Lung (tissue), 12 donors: Measurements from ENCODE around the gene TRANK1. TPM values are rescaled to one million over a fixed set of nuclear protein-coding genes. Genes with fewer than 3 reads are reported as not detected.

ENCODE experiments used
- ATAC-seq: fragments of 200-7000 bp; cut with Tn5 transposase; one replicate; pipeline ENCODE4 v1.9.1; 2020; ENCODE audit warnings: moderate number of reproducible peaks; ENCODE audit not compliant: insufficient read depth, low FRiP score
- DNase-seq, 3 donors: peaks; one replicate each; pipeline ENCODE4 v3.0.0-alpha.2; 2013 to 2017
- H3K27ac ChIP-seq, 2 donors: one replicate each; pipeline ENCODE4 v1.5.1; 2013; ENCODE audit warnings: mild to moderate bottlenecking in 2 of 2, moderate library complexity in 2 of 2, control low read depth in 1 of 2, inconsistent platforms in 1 of 2, low read depth in 1 of 2, low read length in 1 of 2
- H3K27me3 ChIP-seq, 3 donors: one replicate each; pipeline ENCODE4 v1.5.1; 2013; ENCODE audit warnings: low read length in 2 of 3; ENCODE audit not compliant: control insufficient read depth in 3 of 3, insufficient read depth in 3 of 3
- H3K36me3 ChIP-seq, 4 donors: one replicate each; pipeline ENCODE4 v1.5.1; 2013; ENCODE audit warnings: low read length in 4 of 4, mild to moderate bottlenecking in 1 of 4, moderate library complexity in 1 of 4; ENCODE audit not compliant: control insufficient read depth in 4 of 4, insufficient read depth in 4 of 4
- H3K4me1 ChIP-seq, 5 donors: one replicate each; pipeline ENCODE4 v1.5.1; 2013; ENCODE audit warnings: low read length in 5 of 5, mild to moderate bottlenecking in 2 of 5, moderate library complexity in 1 of 5; ENCODE audit not compliant: control insufficient read depth in 5 of 5, insufficient read depth in 5 of 5
- H3K4me3 ChIP-seq: one replicate; pipeline ENCODE4 v1.5.1; 2013; ENCODE audit warnings: mild to moderate bottlenecking, control low read depth, moderate library complexity
- H3K9ac ChIP-seq, 2 donors: one replicate each; pipeline ENCODE4 v1.5.1; 2013; ENCODE audit warnings: low read length in 2 of 2, control low read depth in 1 of 2; ENCODE audit not compliant: insufficient read depth in 1 of 2
- H3K9me3 ChIP-seq, 4 donors: one replicate each; pipeline ENCODE4 v1.5.1; 2013; ENCODE audit warnings: low read length in 3 of 4, mild to moderate bottlenecking in 1 of 4, moderate library complexity in 1 of 4; ENCODE audit not compliant: control insufficient read depth in 4 of 4, insufficient read depth in 3 of 4
- WGBS, 2 donors: extraction: QIAGEN DNeasy Blood & Tissue Kit; methylation state at CpG; one replicate each; pipeline ENCODE4 v1.1.7; 2013; 5-methylcytosine and 5-hydroxymethylcytosine counted together
- polyA plus RNA-seq, 2 donors: library from polyadenylated mRNA; stranded (reverse); fragments of 200-250 nt; gene quantifications; one replicate each; pipeline ENCODE4 v1.2.1, GENCODE V29; 2013
- total RNA-seq, 2 donors: library from RNA; depleted of rRNA in 1 of 2; stranded (reverse); fragments of >200 nt in 1 of 2; gene quantifications; one replicate each; pipeline ENCODE4 v1.2.1, GENCODE V29; 2014 to 2021
- TF ChIP-seq, protein P1 (sequence below): IDR thresholded peaks from 2 replicates; pipeline ENCODE4 v1.5.1; 2012; ENCODE audit warnings: mild to moderate bottlenecking; ENCODE audit errors: control extremely low read depth, extremely low read depth
- donor health status: control.
- donor health status: control.
- donor health status: Bipolar disorder and iron deficiency.
- donor health status: healthy.
- donor health status: DM: yes; HTN: yes; CAD: no.

The TRANK1 gene
- total and polyA plus RNA-seq, 4 donors: 4.3 to 34.3 (median 15.1) TPM

DNA sequence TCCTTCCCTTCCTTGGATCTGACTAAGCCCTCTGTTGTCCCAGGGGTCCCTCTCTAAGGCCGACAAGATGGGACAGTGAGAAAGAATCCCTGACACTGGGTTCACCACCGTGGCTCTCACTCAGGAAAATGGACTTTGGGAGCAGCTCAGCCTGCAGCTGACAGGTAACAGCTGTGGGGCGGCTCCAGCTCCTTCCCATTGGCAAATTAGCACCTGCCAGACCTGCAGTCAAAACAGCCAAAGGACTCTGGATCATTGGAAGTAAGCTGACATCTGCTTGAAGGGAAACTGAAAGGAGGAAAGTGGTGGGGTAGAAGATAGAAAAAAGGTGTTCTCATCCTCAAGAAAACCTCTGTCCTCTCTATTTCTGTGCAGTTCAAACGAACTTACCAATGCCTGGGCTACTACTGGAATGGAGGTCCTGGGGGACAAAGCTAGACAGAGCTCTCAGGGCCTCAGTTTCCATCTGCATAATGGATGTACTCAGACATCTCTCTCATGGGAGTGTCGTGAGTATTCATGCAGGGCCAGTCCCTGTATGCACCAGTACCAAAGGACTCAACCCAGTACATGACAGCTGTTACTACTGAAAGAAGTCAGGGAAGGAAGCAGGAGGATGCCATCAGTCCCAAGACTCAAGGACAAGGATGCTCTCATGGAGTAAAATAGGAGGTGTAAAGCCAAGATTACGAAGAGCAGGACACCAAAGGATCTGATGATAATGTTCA, 126.9 kb downstream of the TRANK1 start:
- ATAC-seq: no peak
- no peak for DNase-seq
- Histone ChIP-seq H3K4me1 (peaks cover 0 to 5% (median 0%) of the 10 kb centered on the region in 5 donors), H3K9ac (no peak overlapping the region), H3K9me3 (peaks cover 0 to 2% (median 0%) of the 10 kb centered on the region in 4 donors), H3K27me3 (no peaks in the 10 kb centered on the region), H3K4me3 (no peak overlapping the region), H3K27ac (no peak overlapping the region), H3K36me3 (no peaks in the 10 kb centered on the region)
- WGBS, 2 donors: 81 to 85% methylated on average over 6 of the region's 6 CpGs
- TF ChIP-seq, protein P1, sequence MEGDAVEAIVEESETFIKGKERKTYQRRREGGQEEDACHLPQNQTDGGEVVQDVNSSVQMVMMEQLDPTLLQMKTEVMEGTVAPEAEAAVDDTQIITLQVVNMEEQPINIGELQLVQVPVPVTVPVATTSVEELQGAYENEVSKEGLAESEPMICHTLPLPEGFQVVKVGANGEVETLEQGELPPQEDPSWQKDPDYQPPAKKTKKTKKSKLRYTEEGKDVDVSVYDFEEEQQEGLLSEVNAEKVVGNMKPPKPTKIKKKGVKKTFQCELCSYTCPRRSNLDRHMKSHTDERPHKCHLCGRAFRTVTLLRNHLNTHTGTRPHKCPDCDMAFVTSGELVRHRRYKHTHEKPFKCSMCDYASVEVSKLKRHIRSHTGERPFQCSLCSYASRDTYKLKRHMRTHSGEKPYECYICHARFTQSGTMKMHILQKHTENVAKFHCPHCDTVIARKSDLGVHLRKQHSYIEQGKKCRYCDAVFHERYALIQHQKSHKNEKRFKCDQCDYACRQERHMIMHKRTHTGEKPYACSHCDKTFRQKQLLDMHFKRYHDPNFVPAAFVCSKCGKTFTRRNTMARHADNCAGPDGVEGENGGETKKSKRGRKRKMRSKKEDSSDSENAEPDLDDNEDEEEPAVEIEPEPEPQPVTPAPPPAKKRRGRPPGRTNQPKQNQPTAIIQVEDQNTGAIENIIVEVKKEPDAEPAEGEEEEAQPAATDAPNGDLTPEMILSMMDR: no peak

DNA sequence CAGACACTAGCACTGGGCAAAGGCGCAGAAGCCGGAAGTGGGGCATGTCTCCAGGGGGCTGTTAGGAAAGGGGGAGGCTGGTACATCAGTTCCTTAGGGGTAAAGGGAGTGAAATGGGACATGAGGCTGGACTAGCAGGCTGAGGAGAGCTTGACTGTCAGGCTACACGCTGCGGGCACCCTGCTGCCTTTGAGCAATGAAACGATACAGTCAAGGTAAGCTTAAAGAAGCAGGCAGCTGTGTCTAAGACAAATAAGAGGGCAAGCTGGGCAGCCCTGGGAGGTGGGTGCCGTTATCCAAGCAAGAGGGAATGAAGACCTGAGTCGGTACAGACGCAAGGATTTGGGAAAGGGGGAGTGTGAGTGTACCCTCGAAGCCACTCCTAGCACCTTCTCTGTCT, 129.5 kb downstream of the TRANK1 start:
- DNase-seq (no peak), ATAC-seq (no peak)
- no peaks in the 10 kb centered on the region for H3K36me3 ChIP-seq
- H3K4me1 ChIP-seq: peaks cover 0 to 5% (median 0%) of the 10 kb centered on the region in 5 donors
- no peak overlapping the region for H3K4me3 ChIP-seq
- 88 to 96% methylated on average over 9 of the region's 9 CpGs for WGBS, 2 donors
- TF ChIP-seq, protein P1: no peak
- no peak overlapping the region for H3K9ac ChIP-seq
- peaks cover 0 to 2% (median 0%) of the 10 kb centered on the region in 4 donors for H3K9me3 ChIP-seq
- H3K27me3 ChIP-seq: no peaks in the 10 kb centered on the region
- no peak overlapping the region for H3K27ac ChIP-seq

DNA sequence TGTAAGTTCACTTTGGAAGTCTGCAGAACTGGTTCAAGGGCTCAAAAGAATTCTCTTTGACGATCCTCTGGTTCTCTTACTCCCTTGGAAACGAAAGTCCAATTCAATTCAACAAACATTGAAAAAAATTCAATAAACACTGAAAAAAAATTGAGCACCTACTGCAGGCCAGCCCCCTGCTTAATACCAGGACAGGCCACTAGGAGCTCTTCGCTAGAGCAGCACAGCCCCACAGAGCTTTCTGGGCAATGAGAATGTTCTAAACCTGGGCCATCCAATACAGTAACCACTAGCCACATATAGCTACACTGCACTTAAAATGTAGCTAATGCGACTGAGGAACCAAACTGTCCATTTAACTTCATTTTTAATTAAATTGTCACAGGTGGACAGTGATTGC, 130.1 kb downstream of the TRANK1 start:
- 75 to 84% methylated on average over 4 of the region's 4 CpGs for WGBS, 2 donors

More for the DNA sequence above, 130.1 kb downstream of the TRANK1 start:
- Histone ChIP-seq H3K9me3 (peaks cover 0 to 2% (median 0%) of the 10 kb centered on the region in 4 donors), H3K27me3 (no peaks in the 10 kb centered on the region), H3K36me3 (no peaks in the 10 kb centered on the region), H3K9ac (no peak overlapping the region), H3K4me3 (no peak overlapping the region), H3K27ac (no peak overlapping the region), H3K4me1 (peaks cover 0 to 5% (median 0%) of the 10 kb centered on the region in 5 donors)
- DNase-seq: peak in 1 of 3 donors; percentile 4
- ATAC-seq: no peak
- TF ChIP-seq, protein P1: no peak
